Activated CD4-positive, alpha-beta T cell treated with anti-CD3 and anti-CD28 coated beads for 24 hours (primary cell): ENCODE data around the gene CHTOP.
"Not testable (repeated sequence)": the region's sequence is repeated elsewhere in the genome, so short reads cannot be mapped to it uniquely, and the experiment has no call there.

Source experiments
- DNase-seq, 2 donors: peaks; one replicate each; pipeline ENCODE4 v3.0.0-alpha.2; 2020; ENCODE audit warnings: low read depth in 2 of 2

Gene CHTOP, protein sequence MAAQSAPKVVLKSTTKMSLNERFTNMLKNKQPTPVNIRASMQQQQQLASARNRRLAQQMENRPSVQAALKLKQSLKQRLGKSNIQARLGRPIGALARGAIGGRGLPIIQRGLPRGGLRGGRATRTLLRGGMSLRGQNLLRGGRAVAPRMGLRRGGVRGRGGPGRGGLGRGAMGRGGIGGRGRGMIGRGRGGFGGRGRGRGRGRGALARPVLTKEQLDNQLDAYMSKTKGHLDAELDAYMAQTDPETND

DNA sequence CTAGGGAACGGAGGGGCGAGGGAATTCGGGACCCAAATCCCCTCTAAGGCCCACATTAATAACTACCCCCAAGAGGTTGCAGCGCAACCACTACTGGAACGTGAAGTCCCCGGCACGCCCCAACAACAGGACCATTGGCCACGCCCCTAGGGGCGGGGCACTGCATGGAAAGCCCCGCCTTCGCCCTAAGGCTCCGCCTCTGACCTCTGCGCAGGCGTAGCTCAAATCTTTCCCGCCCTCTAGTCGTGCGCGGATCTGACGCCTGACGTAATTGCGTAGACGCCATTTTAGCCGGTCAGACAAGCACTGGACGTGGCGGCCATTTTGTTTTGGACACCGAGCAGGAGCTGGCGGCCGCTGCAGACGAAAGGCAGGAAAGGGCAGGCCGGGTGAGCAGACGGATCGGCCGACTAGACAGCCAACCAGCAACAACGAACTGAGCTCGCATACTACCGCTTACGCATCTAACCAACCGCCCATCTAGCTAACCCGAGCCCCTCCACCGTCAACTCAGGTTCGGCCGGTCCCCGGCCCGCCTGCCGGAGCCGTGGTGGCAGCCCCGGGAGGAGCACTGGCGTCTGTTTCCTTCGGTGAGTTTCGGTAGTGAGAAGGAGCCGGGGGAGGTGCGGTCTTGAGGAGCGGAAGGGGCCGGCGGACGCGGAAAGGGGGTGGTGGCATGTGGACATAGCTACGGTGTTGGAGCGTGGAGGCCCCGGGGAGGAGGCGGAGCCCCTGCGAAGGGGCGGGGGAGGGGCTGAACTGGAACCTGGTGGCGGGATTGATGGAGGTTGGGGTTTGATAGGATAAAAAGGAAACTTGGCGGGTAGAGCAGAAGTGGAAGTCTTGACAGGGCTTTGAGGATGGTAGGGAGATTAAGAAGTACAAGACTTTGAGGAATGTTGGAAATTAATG, at the start of gene CHTOP:
TSS of gene CHTOP (plus strand) at position 313 of the 912 bp plus-strand sequence. CDS start 2,523 bp downstream, outside the sequence.
- peak; percentile 94 for DNase-seq

DNA sequence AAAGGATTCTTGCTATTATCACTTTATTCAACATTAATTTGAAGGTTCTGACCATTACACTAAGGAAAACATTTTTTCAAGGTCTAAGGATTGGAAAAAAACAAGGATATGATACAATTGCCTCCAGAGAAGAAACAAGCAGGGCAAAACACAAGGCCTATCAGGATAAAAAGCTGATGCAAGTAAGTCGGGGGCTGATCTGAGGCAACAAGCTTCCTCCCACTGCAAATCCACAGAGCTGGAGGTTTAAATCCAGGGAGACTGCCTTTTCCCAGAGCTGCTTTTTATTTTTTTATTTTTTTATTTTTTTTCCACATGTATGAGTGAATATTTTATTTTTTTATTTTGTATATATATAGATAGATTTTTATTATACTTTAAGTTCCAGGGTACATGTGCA, 48.9 kb upstream of the CHTOP start:
- DNase-seq, result no peak

DNA sequence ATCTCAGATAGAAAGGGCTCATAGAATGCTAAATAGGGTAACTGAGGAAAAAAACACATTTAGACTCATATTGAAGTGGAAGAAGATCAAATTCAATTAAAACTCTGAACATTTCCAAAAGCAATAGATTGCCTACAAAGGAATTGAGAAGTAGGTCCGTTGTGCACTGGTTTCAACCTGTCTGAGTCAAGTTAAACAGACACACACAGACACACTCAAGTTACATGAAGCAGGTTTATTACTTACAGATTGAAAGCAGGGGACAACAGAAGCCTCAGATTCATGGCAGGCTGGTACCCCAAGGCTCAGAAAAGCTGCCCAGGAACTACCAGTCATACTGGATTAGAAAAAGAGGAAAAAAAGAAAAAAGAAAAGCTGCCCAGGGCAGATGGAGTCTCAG, 47.5 kb upstream of the CHTOP start:
- DNase-seq, result no peak

DNA sequence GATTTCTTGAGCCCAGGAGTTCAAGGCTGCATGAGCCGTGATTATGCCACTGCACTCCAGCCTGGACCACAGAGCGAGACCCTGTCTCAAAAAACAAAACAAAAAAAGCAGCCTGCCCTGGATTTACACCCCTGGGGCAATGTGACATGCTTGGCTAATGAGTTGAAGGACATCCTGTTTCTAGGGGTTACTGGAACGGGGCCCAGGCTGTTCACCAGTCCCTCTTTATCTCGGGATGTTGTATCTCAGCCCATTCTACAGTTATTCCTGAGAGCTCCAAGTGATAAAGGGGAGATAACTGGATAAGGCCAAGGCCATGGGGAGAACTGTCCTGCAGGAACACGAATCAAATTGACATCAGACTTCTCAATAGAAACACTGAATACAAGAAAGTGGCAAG, 46.6 kb upstream of the CHTOP start:
- DNase-seq, result no peak

DNA sequence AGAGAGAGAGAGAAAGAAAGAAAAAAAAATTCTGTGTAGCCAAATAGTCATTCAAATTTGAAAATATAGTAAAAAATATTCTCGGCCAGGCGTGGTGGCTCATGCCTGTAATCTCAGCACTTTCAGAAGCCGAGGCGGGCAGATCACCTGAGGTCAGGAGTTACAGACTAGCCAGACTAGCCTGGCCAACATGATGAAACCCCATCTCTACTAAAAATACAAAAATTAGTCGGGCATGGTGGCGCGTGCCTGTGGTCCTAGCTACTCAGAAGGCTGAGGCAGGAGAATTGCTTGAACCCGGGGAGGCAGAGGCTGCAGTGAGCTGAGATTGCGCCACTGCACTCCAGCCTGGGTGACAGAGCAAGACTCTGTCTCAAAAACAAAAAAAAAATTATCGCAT, 45.8 kb upstream of the CHTOP start:
- DNase-seq, result not testable (repeated sequence)

DNA sequence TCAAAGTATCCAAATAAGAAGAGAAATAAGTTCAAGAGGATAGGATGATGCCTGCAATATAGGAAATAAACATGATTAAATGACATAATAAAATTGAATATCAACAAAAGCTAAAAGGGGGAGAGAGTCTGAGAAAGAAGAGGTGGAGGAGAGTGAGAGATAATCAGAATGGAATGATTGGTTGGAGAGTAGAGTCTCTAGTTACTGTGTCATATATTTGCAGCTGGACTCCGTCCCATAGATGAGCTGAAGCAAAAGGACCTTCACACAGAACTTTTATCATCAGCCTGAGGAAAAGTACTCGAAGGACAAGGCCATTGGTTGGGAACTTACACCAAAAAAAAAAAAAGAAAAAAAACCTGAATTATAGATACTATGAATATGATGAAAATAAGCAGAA, 45.4 kb upstream of the CHTOP start:
- DNase-seq, result no peak

DNA sequence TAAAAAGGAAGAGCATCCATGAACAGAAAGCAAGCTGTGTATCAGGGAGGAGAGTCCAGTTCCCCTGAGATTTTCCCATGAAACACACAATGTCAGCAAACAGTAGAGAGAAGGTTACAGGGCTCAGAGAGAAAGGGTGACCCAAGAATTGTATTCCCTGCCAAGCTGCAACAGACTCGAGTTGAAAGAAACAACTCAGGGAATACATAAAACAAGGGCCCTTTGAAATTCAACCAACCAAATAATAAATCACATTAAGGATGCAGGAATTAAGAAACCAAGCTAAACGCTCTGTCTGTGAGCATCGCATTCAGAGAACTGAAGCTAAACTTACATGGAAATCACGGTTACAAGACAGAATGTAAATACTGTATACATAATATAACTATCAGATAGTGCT, 41.1 kb upstream of the CHTOP start:
- DNase-seq, result no peak

DNA sequence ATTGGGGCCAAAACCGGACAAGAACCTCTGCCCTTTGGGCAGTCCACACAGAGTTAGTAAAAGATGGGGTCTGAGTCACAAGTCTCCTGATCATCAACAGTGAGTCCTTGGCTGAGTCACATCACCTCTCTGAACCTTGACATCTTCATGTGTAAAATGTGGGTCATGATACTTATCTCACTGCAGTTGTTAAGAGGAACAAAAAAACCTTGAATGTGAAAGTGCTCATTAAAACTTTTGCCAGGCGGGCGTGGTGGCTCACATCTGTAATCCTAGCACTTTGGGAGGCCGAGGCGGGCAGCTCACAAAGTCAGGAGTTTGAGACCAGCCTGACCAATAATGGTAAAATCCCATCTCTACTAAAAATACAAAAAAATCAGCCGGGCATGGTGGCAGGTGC, 36.7 kb upstream of the CHTOP start:
- DNase-seq, result no peak

DNA sequence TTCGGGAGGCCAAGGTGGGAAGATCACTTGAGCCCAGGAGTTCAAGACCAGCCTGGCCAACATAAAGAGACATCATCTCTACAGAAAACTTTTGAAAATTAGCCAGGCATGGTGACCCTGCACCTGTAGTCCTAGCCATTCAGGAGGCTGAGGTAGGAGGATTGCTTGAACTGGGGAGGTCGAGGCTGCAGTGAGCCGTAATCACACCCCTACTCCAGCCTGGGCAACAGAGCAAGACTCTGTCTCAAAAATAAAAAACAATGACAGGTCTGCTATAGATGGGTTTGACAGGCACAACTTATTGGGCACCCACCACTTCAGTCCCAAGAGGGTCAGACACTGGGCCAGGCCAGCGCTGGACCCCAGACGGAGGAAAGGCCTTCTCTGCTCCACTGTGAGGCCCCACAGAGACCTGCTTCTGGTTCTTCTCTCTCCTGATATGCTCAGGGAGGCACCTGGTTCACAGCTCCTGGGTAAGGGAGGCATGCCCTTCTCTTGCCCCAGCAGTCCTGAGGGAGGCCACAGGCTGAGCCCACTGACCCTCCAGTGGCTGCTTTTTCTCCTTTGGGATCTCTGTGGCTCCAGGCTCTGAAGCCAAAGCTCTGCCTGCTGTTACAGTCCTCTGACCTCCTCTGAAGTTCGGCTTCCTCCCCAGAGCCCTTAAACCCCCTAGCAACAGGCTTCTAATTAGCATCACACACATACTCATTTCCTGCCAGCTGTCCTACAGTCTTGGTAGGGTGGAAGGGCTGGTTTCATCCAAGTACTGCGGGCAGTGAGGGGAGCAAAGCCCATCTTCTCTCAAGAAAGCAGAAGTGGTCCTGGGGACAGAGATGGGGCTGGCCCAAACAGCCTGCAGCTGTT, 35.3 kb upstream of the CHTOP start:
- DNase-seq, result no peak

DNA sequence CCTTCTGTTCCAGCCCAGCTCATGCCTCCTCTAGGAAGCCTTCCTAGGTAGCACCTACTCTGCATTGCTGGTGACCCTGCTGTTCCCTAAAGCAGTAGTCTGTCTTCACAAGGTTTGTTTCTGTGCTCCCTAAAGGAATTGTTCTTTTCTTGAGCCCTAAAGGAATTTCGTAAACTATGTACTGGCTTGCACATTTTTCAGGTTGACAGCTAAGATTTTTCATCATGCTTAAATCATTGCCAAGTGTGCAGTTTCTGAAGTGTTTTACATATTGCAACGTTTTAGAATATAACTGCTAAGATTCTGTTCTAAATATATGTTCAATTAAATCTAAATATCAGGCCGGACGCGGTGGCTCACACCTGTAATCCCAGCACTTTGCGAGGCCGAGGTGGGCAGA, 34.0 kb upstream of the CHTOP start:
- DNase-seq, result no peak

DNA sequence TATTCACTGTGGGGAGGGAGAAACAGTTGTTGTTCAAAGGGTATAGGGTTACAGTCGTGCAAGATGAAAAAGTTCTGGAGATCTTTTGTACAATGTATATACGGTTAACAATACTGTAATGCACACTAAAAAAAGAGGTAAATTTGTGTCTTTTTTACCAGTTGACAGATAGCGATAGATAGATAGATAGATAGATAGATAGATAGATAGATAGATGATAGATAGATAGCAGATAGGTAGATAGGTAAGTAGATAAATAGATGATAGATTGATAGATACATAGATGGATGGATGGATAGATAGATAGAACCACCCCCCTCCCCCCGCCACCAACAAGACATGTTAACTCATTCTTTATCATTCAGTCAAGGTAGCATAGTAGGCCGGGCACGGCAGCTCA, 31.1 kb upstream of the CHTOP start:
- no peak for DNase-seq

DNA sequence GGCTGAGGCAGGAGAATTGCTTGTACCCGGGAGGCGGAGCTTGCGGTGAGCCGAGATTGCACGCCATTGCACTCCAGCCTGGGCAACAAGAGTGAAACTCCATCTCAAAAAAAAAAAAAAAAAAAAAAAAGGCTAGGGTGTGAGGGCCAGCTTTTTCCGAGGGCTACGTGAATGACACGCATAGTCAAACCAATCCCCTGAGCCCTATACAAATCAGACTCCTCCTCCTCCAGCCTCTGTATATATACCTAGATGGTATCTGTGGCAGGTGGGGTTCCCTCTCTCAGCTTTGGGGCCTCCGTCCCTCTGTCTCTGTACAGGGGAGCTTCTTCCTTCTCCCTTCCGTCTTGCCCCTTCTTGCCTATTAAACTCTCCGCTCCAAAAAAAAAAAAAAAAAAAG, 27.7 kb upstream of the CHTOP start:
- no peak for DNase-seq

DNA sequence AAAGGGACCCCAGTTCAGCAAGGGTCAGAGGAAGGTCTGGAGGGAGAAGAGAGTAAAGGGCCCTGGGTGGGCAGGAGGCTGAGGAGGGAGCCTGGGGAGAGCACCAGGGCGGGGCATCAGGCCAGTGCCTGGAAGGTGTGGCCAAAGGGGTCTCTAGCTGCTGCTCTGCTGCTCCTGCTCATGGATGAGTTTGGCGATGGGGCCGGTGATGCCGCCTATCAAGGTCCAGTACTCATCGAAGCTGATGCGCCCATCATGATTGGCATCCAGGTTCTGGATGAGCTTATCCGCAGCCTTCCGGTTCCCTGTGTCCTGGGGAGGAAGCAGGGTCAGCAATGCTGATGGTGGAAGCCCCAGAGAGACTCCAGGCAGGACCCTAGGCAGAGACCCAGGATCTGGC, 26.5 kb upstream of the CHTOP start:
- DNase-seq, result no peak

DNA sequence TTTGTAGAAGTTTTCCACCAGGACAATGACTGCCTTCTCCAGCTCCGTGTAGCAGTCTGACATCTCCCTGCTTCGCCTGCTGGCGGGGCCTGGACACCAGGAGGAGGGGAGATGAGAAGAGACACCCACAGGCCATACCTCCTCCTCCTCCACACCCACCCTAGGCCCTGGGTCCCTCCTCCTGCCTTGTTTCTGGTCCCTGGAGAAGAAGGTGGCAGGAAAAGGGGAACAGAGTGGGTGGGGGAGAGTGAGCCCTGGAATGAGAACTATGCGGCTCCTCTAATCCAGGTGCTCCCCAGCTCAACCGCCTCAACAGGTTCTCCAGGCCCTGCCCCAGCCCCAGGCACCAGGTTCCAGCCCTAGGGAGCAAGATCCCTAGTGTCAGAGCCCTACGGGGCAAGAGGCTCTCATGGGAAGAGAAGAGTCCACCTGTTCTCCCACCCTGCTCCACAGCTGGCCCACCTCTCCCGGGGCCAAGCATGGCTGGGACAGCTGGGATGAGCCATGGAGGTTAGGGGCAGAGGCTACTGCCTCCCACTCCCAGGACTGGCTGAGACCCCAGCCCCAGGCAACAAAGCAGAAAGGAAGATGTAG, 25.7 kb upstream of the CHTOP start:
- DNase-seq, result no peak

DNA sequence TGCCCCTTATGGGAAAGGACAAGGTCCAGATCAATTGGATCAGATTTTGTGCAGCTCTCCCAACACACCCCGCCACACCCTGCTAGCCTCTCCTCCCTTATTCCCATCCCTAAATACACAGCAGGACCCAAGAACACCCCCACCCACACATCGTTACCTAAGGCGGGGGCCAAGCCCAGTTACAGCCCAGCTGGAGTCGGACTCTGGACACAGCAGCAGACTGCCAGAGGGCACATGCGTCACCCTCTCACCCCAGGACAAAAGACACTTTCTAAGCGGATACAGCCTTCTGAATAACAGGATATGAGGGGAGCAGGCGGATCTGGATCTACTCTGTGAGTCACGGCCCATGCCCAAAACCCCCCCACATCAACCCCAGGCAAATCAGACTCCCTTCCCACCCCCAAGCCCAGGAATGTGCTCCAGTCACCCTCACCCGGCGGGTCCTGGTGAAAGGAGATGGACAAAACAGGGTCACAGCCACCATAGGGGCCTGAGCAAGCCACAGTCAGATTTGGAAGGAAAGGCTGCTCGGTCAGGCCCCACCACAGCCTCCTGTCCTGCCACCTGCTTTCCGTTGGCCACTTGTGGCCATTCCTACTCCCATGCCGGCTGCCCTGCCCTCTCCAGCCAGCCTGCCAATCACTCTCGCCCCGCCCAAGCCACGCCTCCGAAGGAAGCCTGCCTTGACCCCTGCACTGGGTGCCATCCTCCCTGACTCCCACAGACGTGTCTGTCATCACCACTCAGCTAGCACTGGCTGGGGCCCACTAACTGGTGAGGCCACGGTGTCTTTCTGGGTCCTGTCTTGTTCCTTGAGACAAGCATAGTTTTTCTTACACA, 24.9 kb upstream of the CHTOP start:
- no peak for DNase-seq

DNA sequence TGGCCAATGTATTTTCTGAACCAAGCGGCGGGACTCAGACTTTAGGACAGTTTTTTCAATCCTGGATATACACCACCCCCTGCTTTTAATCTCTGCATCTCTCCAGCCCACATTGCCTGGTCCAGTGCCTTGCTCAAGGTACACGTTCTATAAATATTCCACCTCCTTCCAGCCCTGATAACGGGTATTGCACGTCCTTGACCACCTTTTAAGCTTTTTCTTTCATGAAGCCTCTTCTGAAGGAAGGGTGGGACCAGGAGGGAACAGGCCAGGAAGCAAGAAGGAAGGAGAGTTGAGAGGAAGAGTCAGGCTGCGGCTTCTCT, 24.3 kb upstream of the CHTOP start:
- no peak for DNase-seq

DNA sequence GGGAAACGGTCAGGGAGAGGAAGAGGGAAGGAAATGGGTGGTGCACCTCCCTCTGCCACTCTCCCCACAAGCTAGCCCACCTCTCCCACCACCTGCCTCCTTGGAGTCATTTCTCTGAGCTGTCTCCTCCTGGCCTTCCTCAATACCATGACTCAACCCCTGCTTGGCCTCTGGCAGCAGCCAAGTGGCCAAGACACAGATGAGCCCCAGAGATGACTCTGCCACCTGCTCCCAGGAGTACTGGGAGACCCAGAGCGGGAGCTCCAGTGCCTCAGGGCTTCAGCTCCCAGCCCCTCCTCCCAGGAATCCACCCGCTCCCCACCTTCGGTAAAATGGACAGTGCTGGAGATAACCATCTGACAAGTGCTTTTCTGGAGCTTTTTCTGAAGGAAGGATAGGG, 23.5 kb upstream of the CHTOP start:
- DNase-seq, result no peak

DNA sequence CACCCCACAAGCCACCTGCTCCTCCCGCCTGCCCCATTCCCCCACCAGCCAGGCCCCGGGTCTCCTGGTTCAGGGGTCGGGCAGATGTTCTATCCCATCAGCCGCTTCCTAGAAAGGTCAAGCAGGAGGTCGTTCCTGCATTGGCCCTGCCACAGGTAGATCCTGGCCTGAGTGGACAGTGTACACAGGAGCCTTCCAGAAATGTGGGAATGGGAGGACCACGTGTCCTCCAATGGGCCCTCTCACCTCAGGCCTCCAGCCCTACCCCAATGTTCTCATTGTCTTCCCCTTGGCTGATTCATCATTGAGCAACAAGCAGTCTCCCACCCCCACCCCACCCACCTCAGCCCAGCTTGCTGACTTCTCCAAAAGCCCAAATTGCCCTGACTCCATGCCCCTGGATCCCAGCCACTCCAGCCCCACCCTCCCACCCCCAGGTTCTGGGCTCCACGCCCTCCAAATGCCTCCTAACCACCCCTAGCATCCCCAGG, 23.0 kb upstream of the CHTOP start:
- no peak for DNase-seq

DNA sequence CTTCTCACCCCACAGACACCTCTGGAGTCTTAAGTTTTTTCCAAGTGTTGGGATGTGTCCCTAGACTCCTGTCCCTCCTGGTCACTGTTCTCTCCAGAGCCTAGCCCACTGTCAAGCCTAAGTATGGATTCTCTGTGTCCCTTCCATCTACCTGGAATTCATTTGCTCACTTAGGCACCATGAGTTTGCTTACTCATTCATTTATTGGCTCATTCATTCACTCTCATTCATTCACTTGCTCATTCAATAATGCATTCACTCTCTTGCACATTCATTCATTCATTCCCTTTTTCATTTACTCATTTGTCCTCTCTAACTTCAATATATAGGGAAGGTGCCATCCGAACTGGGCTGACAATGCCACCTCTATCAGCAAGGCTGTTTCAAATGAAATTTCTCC, 22.5 kb upstream of the CHTOP start:
- no peak for DNase-seq

DNA sequence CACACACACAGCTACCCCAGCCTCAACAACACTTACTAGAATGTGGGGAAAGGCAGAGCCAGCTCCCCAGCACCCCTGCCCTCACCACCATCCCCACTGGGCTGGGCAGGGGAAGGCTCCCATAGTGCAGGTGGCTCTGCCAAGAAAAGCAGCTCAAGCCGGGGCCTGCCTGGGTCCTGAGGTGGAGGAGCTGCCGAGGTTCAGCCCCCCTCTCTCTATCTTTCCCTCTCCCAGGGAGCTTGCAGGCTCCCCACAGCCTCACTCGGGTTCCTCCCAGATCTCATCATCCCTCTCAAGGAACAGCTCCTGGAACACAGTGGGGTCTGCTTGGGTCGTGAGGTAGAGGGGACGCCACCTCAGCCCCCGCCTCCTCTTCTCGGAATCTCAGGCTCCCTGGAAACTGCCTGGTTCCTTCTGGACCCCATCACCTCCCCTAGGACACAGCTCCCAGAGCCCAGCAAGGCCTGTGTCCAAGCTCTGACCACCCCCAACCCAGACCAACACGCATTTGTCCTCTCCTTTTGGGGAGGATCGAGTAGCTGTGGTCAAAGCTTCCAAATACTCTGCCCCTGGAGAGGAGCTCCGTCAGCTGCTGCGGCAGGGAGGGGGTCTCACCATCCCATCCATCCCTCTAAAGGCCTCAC, 21.6 kb upstream of the CHTOP start:
- no peak for DNase-seq
